ENCODE measurements around the gene TUBB. TPM values are rescaled to one million over a fixed set of nuclear protein-coding genes. Genes with fewer than 3 reads are reported as not detected.

The TUBB gene
- total and polyA plus RNA-seq, 2 of the 4 experiments (the other 2 are of a cell fraction), result 1,401 to 2,004 TPM

GRCh38 chr6:30670760-30671527 is 49.2 kb upstream of the TUBB start:
- H4K8ac ChIP-seq (ENCODE audit: low read depth in 2 of 2, low read length in 2 of 2), result no peak overlapping the region
- no peak overlapping the region for H3K23ac ChIP-seq (ENCODE audit: low read depth, low read length)
- intact Hi-C loops (cut with micrococcal nuclease), result no loop called here
- H3K4me1 ChIP-seq (ENCODE audit: control insufficient read depth, insufficient read depth, low read length), result peaks cover 3% of the 10 kb centered on the region; the same call in 1 of the 2 replicates
- no peak overlapping the region for H2BK5ac ChIP-seq (ENCODE audit: low read depth, low read length, poor library complexity, severe bottlenecking)
- dilution Hi-C loops (cut with HindIII; ENCODE audit: low sequenced_read_pairs, unreplicated experiment), result no loop called here
- H4K20me1 ChIP-seq (ENCODE audit: insufficient read depth, low read length), result peaks cover 4% of the 10 kb centered on the region; the same call in 1 of the 2 replicates
- H3K9me3 ChIP-seq (ENCODE audit: control insufficient read depth, insufficient read depth, low read length), result no peaks in the 10 kb centered on the region
- H2AK9ac ChIP-seq (replicated peaks; ENCODE audit: low read depth, low read length, poor library complexity), result peak overlapping the region; percentile 85
- WGBS, 2 experiments (ENCODE audit: extremely low coverage in 2 of 2, insufficient read length in 1 of 2), result 92% methylated on average over 12 of the region's 27 CpGs; no CpG with 5 or more reads in 1 of the 2 experiments
- peaks cover 13 to 24% of the 10 kb centered on the region in 2 experiments for H3K79me1 ChIP-seq (ENCODE audit: low read depth in 1 of 2, low read length in 2 of 2)
- no peaks in the 10 kb centered on the region for H3K9me1 ChIP-seq (ENCODE audit: insufficient read depth, low read length)
- TF ChIP-seq RAD21 (IDR thresholded peaks at IDR 0.05; ENCODE audit: low read length) (no peak), CTCF (conservative IDR thresholded peaks at IDR 0.05; ENCODE audit: low read depth, low read length) (peak; percentile 17; the same call in 1 of the 2 replicates)
- in situ Hi-C loops (cut with MboI; ENCODE audit: low sequenced_read_pairs), result no loop called here
- no peak overlapping the region for H2AFZ ChIP-seq (replicated peaks; ENCODE audit: low read length, poor library complexity)
- H3K27me3 ChIP-seq (ENCODE audit: control insufficient read depth, insufficient read depth, low read length), result no peaks in the 10 kb centered on the region
- H4K91ac ChIP-seq (ENCODE audit: insufficient read depth, low read depth, low read length), result no peak overlapping the region
- H3K18ac ChIP-seq (ENCODE audit: low read depth, low read length), result no peak overlapping the region
- H3K36me3 ChIP-seq (ENCODE audit: control insufficient read depth, insufficient read depth, low read length), result peaks cover 27% of the 10 kb centered on the region
- H3K27ac ChIP-seq (ENCODE audit: insufficient read depth, low read length), result no peak overlapping the region
- no peak for DNase-seq
- H3K4ac ChIP-seq (ENCODE audit: low read depth, low read length), result no peak overlapping the region
- CTCF ChIA-PET, result no interaction called here
- no peak overlapping the region for H4K5ac ChIP-seq (ENCODE audit: low read depth, low read length)
- no peak overlapping the region for H2BK15ac ChIP-seq (ENCODE audit: low read depth, low read length)
- no peak for ATAC-seq (ENCODE audit: low read depth)
- H2AK5ac ChIP-seq (ENCODE audit: low read depth, low read length), result no peak overlapping the region
- POLR2A ChIA-PET (ENCODE audit: unreplicated experiment), result no interaction called here
- H3K9ac ChIP-seq (ENCODE audit: low read depth, low read length), result no peak overlapping the region
- no peak overlapping the region for H3K4me2 ChIP-seq (ENCODE audit: low read depth, low read length)
- H2BK20ac ChIP-seq (ENCODE audit: low read depth, low read length), result no peak overlapping the region
- no peak overlapping the region for H2BK120ac ChIP-seq (ENCODE audit: low read depth, low read length)
- H3K14ac ChIP-seq (replicated peaks; ENCODE audit: low read depth, low read length), result no peak overlapping the region
- H3K56ac ChIP-seq (ENCODE audit: extremely low read depth, insufficient read depth, low read length), result no peak overlapping the region
- H3K4me3 ChIP-seq (ENCODE audit: insufficient read depth, low read depth, low read length), result no peak overlapping the region
- BruUV-seq (replicated peaks), result no TSS peak
